ENCODE measurements around the gene CLK3. TPM values are rescaled to one million over a fixed set of nuclear protein-coding genes. Genes with fewer than 3 reads are reported as not detected.
A peak's percentile ranks its signal among the peaks of the same experiment; 100 is the strongest.

CLK3 gene
- 103 and 107 TPM in 2 replicates for total RNA-seq

DNA sequence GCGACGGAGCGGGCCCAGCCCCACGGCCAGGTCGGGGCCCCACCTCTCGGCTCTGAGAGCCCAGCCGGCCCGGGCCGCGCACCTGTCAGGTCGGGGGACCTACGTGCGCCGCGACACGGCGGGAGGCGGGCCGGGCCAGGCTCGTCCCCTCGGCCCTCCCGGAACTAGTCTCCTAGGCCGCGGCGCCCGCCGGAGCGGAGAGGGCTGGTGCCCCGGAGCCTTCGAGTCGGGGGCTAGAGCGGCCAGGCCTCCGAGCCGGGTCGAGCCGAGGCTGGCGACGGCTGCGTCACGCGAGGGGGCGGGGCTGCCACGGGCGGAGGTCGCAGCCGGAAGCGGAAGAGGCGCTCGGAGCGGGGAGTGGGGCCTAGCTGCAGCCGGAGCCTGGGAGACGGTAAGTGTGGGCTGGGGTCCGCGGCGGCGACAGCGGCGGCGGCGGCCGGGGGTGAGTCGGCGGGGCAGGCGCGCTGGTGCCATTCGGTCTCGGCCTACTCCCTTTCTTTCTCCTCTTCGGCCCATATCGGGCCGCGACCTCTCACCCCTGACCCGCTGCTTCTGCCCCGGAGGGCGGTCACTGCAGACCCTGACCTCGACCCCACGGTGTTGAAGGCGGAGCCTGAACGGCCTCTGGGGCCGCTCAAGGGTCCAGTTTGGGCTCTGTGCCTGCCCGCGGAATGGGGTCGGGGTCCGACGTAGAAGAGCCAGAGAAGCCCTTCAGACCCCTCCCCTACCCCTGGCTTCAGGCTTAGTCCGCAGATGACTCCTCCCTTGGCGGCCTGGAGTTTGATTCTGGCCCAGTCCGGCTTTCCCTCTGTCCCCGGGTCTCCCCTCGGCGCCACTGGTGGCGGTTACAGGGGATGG, at the start of gene CLK3:
Gene CLK3 (plus strand): TSS at position 329 of the 858 bp plus-strand sequence. CDS start 3,361 bp downstream, outside the sequence.
- H3K4me1 Mint-ChIP-seq (ENCODE audit: low read depth) = peaks cover 33% of the 10 kb centered on the region
- peak; percentile 94 for DNase-seq (ENCODE audit: low spot score)
- H3K27ac Mint-ChIP-seq = peak within 1 kb of the TSS; percentile 95
- H3K36me3 Mint-ChIP-seq (ENCODE audit: low read depth) = peaks cover 14% of the 10 kb centered on the region
- H3K9me3 Mint-ChIP-seq = no peaks in the 10 kb centered on the region
- intact Hi-C loops (cut with micrococcal nuclease) = loop anchor here (1.0 to 10.0 kb wide), 8 partner anchors 69 to 835 kb away; partner anchors contain the start of genes COX5A, CSK, EDC3 and PML
- H3K4me3 Mint-ChIP-seq = peak within 1 kb of the TSS; percentile 93
- H3K27me3 Mint-ChIP-seq (ENCODE audit: insufficient read depth) = peaks cover 5% of the 10 kb centered on the region

DNA sequence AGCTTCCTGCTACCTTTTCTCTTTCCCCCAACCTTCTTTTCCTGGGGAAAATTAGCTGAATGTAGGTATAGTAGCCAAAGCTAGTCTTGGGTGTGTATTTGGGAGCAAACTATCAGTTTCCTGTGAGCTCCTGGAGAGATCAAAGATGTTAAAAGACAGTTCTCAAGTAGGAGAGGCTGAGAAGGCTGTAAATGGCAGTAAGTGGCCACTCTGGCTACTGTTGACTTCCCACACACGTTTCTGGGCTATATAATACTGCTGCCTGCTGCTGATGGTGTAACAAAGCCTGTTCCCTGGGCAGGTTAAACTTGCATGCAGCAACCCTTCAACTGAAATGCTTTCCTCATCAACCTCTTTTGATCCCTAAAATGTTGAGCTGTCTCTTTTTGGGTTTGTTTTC, 47.0 kb upstream of the CLK3 start:
- no peak for DNase-seq (ENCODE audit: low spot score)
- H3K4me3 Mint-ChIP-seq = no peak overlapping the region
- peaks cover 36% of the 10 kb centered on the region for H3K36me3 Mint-ChIP-seq (ENCODE audit: low read depth)
- H3K9me3 Mint-ChIP-seq = no peaks in the 10 kb centered on the region
- no peaks in the 10 kb centered on the region for H3K27me3 Mint-ChIP-seq (ENCODE audit: insufficient read depth)
- H3K27ac Mint-ChIP-seq = peak overlapping the region; percentile 42
- H3K4me1 Mint-ChIP-seq (ENCODE audit: low read depth) = peaks cover 34% of the 10 kb centered on the region
- intact Hi-C loops (cut with micrococcal nuclease) = no loop called here

DNA sequence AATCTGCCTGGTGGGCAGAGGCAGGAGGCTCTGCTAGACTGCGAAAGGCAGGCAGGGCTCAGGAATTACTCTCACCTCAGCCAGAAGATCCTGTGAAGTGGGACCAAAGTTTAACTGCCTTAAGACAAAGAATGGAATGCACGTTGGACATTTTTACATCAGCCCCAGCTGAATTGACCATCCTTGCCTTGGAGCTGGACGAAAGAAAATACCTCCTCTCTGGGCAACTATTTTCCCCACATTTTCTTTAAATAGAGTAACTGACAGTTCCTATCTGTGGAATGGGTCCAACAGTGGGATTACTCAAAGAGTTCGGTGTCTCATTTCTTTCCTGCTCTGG, 45.9 kb upstream of the CLK3 start:
- Mint-ChIP-seq H3K27ac (no peak overlapping the region), H3K4me3 (no peak overlapping the region), H3K4me1 (ENCODE audit: low read depth) (peaks cover 35% of the 10 kb centered on the region), H3K9me3 (no peaks in the 10 kb centered on the region), H3K36me3 (ENCODE audit: low read depth) (peaks cover 38% of the 10 kb centered on the region), H3K27me3 (ENCODE audit: insufficient read depth) (no peaks in the 10 kb centered on the region)
- DNase-seq (ENCODE audit: low spot score) = no peak
- intact Hi-C loops (cut with micrococcal nuclease) = loop anchor here (2.0 kb wide), 1 partner anchor 23 kb away; no protein-coding TSS in a partner anchor

DNA sequence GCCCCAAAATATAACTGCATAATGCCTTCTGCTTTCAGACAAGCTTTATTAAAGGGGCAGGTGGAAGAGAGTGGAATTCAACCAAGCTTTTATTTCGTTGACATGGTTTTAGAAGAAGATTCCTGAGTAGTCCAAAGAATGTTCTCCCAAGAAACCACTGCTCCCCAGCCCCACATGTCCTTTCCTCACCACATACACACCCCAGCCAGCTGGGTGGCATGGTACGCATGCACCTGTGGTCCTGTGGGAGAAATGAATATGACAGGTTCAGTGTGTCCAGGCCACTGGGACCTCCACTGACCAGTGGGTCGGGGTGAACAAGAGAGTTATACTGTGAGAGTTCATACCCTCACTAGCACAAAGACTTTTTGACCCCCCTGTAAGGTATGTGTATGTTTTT, 44.4 kb upstream of the CLK3 start:
- Mint-ChIP-seq H3K4me1 (ENCODE audit: low read depth) (peaks cover 28% of the 10 kb centered on the region), H3K4me3 (no peak overlapping the region), H3K9me3 (no peaks in the 10 kb centered on the region), H3K27me3 (ENCODE audit: insufficient read depth) (no peaks in the 10 kb centered on the region), H3K27ac (no peak overlapping the region), H3K36me3 (ENCODE audit: low read depth) (peaks cover 46% of the 10 kb centered on the region)
- intact Hi-C loops (cut with micrococcal nuclease) = loop anchor here (2.0 kb wide), 1 partner anchor 24 kb away; no protein-coding TSS in a partner anchor
- no peak for DNase-seq (ENCODE audit: low spot score)

DNA sequence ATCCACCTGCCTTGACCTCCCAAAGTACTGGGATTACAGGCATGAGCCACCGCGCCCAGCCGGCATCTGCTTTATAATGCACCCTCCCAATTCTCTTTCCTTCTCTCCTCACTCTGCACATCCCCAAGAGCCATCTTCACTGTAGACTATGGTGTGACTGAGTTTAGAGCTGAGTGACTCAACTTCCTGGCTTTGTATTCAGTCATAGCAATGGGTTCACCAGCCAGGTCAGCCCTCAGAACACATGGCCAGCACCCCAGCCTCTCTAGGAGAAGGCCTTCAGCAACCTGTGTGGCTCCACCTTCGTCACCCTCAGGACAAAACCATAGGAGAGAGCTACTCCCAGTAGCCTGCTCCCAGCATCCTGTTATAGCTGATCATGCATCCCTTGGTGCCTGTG, 41.6 kb upstream of the CLK3 start:
- Mint-ChIP-seq H3K36me3 (ENCODE audit: low read depth) (peaks cover 40% of the 10 kb centered on the region), H3K27ac (peak overlapping the region; percentile 81), H3K27me3 (ENCODE audit: insufficient read depth) (no peaks in the 10 kb centered on the region), H3K9me3 (no peaks in the 10 kb centered on the region), H3K4me1 (ENCODE audit: low read depth) (peaks cover 9% of the 10 kb centered on the region), H3K4me3 (no peak overlapping the region)
- DNase-seq (ENCODE audit: low spot score) = no peak
- intact Hi-C loops (cut with micrococcal nuclease) = no loop called here

DNA sequence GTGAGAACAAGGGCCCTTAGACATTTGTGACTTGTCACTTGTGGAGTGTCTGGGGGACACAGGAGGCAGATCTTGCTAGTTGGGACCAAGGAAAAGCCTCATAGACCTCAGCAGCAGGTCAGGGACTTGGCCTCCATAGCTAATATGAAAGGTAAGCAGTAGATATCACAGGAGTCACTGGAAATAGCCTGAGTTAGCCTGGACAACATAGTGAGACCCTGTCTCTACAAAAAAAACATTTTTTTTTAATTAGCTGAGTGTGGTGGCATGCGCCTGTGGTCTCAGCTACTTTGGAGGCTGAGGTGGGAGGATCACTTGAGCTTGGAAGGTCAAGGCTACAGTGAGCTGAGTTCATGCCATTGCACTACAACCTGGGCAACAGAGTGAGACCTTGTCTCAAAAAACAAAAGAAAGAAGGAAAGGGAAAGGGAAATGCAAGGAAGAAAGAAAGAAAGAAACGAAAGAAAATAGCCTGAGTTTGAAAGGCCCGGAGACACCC, 37.1 kb upstream of the CLK3 start:
- Mint-ChIP-seq H3K27me3 (ENCODE audit: insufficient read depth) (no peaks in the 10 kb centered on the region), H3K36me3 (ENCODE audit: low read depth) (peaks cover 42% of the 10 kb centered on the region), H3K27ac (peak overlapping the region; percentile 79), H3K9me3 (no peaks in the 10 kb centered on the region), H3K4me3 (no peak overlapping the region), H3K4me1 (ENCODE audit: low read depth) (peaks cover 9% of the 10 kb centered on the region)
- intact Hi-C loops (cut with micrococcal nuclease) = no loop called here
- DNase-seq (ENCODE audit: low spot score) = no peak

DNA sequence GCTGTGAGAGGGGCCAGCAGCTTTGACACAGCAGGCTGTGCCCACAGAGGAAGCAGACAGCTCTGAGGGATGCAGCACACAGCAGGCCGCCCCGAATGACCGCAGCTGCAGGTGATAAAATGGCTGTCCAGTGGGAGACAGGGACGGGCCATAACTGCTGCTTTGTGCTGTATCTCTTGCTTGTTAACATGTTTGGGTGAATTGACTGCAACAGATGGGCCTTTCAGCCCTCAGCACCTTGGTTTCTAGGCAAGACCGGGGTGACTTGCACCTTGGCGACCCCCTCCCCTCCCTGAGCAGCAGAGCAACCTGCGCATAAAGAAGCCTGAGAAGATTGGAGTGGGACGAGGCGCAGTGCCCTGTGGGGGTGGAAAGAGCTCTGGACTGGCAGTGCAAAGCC, 36.6 kb upstream of the CLK3 start:
- peaks cover 38% of the 10 kb centered on the region for H3K36me3 Mint-ChIP-seq (ENCODE audit: low read depth)
- H3K4me1 Mint-ChIP-seq (ENCODE audit: low read depth) = peaks cover 10% of the 10 kb centered on the region
- H3K4me3 Mint-ChIP-seq = no peak overlapping the region
- H3K9me3 Mint-ChIP-seq = no peaks in the 10 kb centered on the region
- H3K27ac Mint-ChIP-seq = peak overlapping the region; percentile 79
- intact Hi-C loops (cut with micrococcal nuclease) = no loop called here
- DNase-seq (ENCODE audit: low spot score) = no peak
- H3K27me3 Mint-ChIP-seq (ENCODE audit: insufficient read depth) = no peaks in the 10 kb centered on the region

DNA sequence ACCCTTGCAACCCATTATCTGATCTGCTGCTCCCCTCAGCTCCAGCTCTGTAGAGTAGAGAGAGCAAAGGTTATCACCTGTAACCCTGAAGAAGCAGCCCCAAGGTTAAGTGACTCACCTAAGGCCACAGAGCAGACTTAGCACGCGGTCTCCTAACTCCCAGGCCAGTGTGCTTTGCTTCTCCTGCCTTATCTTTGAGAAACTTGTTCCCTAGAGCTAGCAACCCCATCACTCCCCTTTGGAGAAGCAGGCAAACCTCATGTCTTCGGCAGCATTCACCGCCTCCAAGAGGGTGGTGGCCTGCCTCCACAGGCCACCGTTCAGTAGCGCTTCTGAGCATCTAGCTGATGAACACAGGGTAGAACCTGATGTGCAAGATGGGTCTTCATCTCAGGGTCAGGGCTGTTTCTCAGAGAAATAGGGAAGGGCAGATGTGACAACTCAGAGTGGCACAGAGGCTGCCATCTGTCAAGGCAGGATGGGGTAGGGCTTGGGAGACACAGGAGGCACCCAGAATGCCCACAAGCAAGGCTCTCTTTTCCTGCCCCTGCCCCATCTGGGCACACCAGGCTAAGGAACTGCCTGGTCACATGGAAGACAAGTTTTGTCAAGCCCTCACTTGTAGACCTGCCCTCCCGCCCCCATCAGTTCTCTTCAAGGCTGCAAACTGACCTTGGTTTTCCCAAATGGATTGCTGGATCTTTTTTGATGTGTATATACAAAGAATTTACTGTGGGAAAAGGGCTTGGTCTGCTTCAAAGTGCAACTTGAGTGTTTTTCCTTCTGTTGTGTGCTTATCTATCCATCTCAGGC, 34.9 kb upstream of the CLK3 start:
- no peak for DNase-seq (ENCODE audit: low spot score)
- Mint-ChIP-seq H3K27ac (peak overlapping the region; percentile 22), H3K27me3 (ENCODE audit: insufficient read depth) (no peaks in the 10 kb centered on the region), H3K4me3 (no peak overlapping the region), H3K9me3 (no peaks in the 10 kb centered on the region), H3K36me3 (ENCODE audit: low read depth) (peaks cover 25% of the 10 kb centered on the region), H3K4me1 (ENCODE audit: low read depth) (peaks cover 11% of the 10 kb centered on the region)
- intact Hi-C loops (cut with micrococcal nuclease) = no loop called here

DNA sequence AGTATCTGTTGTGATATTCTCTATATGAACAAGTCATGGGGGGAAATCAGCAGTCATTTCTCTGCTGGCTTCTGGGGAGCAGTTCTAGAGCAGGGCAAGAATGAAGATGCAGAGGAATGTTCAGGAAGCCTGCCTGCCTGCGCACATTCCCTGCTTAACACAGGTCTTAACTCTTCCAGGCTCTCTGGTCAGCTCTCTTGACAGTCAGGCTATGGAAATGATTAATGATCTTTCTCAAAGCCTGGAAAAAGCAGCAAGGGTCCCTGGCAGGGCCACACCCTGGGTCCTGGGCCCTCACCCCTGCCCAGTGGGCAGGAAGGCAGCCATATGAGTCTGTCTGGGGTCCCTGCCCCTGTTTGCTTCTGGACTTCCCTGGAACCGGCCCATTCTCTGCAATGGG, 31.4 kb upstream of the CLK3 start:
- Mint-ChIP-seq H3K36me3 (ENCODE audit: low read depth) (peaks cover 25% of the 10 kb centered on the region), H3K4me1 (ENCODE audit: low read depth) (peaks cover 11% of the 10 kb centered on the region), H3K27ac (no peak overlapping the region), H3K9me3 (no peaks in the 10 kb centered on the region), H3K27me3 (ENCODE audit: insufficient read depth) (no peaks in the 10 kb centered on the region), H3K4me3 (no peak overlapping the region)
- intact Hi-C loops (cut with micrococcal nuclease) = no loop called here
- DNase-seq (ENCODE audit: low spot score) = no peak

DNA sequence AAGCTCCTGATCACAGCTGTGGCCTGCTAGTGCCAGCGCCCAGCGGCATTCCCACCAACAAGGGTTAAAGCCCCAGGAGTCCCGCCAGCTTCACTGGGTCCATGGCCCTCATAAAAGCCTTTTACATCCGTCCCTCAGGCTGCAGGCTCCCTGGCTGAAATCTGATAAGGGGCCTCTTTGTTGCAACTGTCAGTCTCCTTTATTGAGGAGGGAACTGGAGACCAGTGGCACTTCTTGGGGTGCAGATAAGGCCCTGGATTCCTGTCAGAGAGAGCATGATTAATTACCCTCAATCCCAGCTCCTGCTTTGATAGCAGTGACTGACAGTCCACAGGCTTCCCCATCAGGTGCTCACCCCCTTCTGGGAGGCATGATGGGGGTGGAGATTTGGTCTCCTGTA, 30.9 kb upstream of the CLK3 start:
- no peak for DNase-seq (ENCODE audit: low spot score)
- peaks cover 23% of the 10 kb centered on the region for H3K36me3 Mint-ChIP-seq (ENCODE audit: low read depth)
- H3K9me3 Mint-ChIP-seq = no peaks in the 10 kb centered on the region
- H3K27ac Mint-ChIP-seq = peak overlapping the region; percentile 14
- intact Hi-C loops (cut with micrococcal nuclease) = no loop called here
- no peak overlapping the region for H3K4me3 Mint-ChIP-seq
- peaks cover 11% of the 10 kb centered on the region for H3K4me1 Mint-ChIP-seq (ENCODE audit: low read depth)
- H3K27me3 Mint-ChIP-seq (ENCODE audit: insufficient read depth) = no peaks in the 10 kb centered on the region

DNA sequence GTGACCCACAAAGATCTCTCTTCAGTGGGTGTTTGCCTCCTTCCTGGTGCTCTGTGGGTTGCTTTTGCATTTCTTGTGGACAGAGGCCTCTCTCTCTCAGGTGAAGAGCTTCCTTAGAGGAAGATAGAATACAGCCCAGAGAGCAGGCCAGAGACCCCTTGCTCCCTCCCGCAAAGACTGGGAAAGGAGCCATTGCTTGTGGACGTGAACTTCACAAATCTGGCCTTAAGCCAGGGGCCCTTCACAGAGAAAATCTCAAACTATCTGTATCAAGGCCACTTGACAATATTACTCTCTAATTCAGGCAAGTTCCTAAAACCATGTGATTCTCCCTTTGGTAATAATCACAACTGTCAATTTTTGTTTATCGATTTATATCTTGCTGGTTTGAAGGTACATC, 30.4 kb upstream of the CLK3 start:
- Mint-ChIP-seq H3K27me3 (ENCODE audit: insufficient read depth) (no peaks in the 10 kb centered on the region), H3K9me3 (no peaks in the 10 kb centered on the region), H3K4me1 (ENCODE audit: low read depth) (peaks cover 11% of the 10 kb centered on the region), H3K27ac (no peak overlapping the region), H3K36me3 (ENCODE audit: low read depth) (peaks cover 26% of the 10 kb centered on the region), H3K4me3 (no peak overlapping the region)
- no peak for DNase-seq (ENCODE audit: low spot score)
- intact Hi-C loops (cut with micrococcal nuclease) = no loop called here

DNA sequence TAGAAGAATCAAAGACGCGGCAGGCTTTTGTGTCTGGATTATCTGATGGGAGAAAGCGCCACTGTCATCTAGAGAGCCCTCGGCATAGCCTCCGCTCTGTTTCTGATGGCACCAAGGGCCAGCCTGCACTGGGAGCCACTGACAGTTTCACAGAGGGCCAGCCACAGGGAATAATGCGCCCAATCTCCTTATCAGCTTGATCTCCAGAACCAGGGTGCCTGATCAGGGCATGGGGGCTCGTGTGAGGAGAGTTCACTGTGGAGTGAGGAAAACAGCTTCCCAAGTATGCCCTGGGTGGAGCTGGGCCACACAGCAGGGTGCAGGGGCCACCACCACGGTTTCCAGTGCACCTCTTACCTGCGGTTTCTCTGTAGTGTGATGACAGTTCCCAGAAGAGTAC, 29.8 kb upstream of the CLK3 start:
- Mint-ChIP-seq H3K4me1 (ENCODE audit: low read depth) (peaks cover 11% of the 10 kb centered on the region), H3K9me3 (no peaks in the 10 kb centered on the region), H3K27me3 (ENCODE audit: insufficient read depth) (no peaks in the 10 kb centered on the region), H3K36me3 (ENCODE audit: low read depth) (peaks cover 32% of the 10 kb centered on the region), H3K27ac (no peak overlapping the region), H3K4me3 (no peak overlapping the region)
- no peak for DNase-seq (ENCODE audit: low spot score)
- intact Hi-C loops (cut with micrococcal nuclease) = no loop called here

DNA sequence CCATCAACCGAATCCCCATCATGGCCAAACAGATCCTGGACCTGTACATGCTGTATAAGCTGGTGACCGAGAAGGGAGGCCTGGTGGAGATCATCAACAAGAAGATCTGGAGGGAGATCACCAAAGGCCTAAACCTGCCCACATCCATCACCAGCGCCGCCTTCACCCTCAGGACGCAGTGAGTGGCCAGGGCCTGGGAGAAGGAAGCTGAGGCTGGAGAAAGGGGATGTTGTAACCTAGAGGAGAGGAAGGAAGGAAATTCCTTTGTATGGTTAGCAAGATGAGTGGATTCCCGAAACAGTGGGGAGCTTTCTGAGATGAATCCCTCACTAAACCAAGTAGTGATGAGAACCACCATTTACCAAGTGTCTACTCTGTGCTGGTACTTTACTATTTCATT, 25.8 kb upstream of the CLK3 start:
- Mint-ChIP-seq H3K36me3 (ENCODE audit: low read depth) (peaks cover 42% of the 10 kb centered on the region), H3K4me3 (no peak overlapping the region), H3K27ac (no peak overlapping the region), H3K9me3 (no peaks in the 10 kb centered on the region), H3K27me3 (ENCODE audit: insufficient read depth) (no peaks in the 10 kb centered on the region), H3K4me1 (ENCODE audit: low read depth) (peaks cover under 1% of the 10 kb centered on the region)
- intact Hi-C loops (cut with micrococcal nuclease) = no loop called here
- no peak for DNase-seq (ENCODE audit: low spot score)

Measured in activated T-helper 1 cell treated with anti-CD3 and anti-CD28 coated beads, Interleukin-12 subunit alpha, Interleukin-12 subunit beta, Interleukin-2, Interleukin-4 antibody, amounts not matched to agents 30 ng/mL and 10 ng/mL and 1 ng/mL, durations not matched to agents 14 hours and 24 hours and 36 hours (primary cell).